H1 (cell line): ENCODE measurements around the gene ARHGAP35. TPM values are rescaled to one million over a fixed set of nuclear protein-coding genes. Genes with fewer than 3 reads are reported as not detected.

Experiments used
- CTCF ChIA-PET: fragments of 300-600 bp; sonication (Branson Sonifier 250); formaldehyde crosslinking; loops from one replicate; lab custom pipeline; 2021; ENCODE audit not compliant: partially characterized antibody; lab: Charles Lee
- POLR2A ChIA-PET: fragments of 300-600 bp; sonication (Branson Sonifier 250); formaldehyde crosslinking; loops from one replicate; lab custom pipeline; 2021; ENCODE audit warnings: inconsistent platforms; ENCODE audit not compliant: partially characterized antibody; lab: Charles Lee
- DNase-seq, 2 experiments: peaks; one replicate each; pipeline versions ENCODE4 v3.0.0 to v3.0.0-alpha.2; 2010 to 2022; ENCODE audit warnings: low spot score in 2 of 2, low read depth in 1 of 2, mixed read lengths in 1 of 2
- FAIRE-seq: peaks from 2 replicates; lab custom pipeline; 2011; peaks lifted over from hg19 to GRCh38; lab: Jason Lieb, UNC
- H2AFZ ChIP-seq: 2 replicates; pipeline ENCODE4 v1.8.1; 2012; ENCODE audit warnings: low read length, inconsistent platforms
- H2AK5ac ChIP-seq: 2 replicates; pipeline ENCODE4 v1.6.1; 2013; ENCODE audit warnings: low read depth, low read length
- H2BK120ac ChIP-seq: replicated peaks from 2 replicates; pipeline ENCODE3; 2013; ENCODE audit warnings: low read depth, low read length, inconsistent platforms
- H2BK12ac ChIP-seq: 2 replicates; pipeline ENCODE4 v1.6.1; 2013; ENCODE audit warnings: low read depth, low read length
- H2BK15ac ChIP-seq: 2 replicates; pipeline ENCODE4 v1.6.1; 2013; ENCODE audit warnings: low read length
- H2BK20ac ChIP-seq: 2 replicates; pipeline ENCODE4 v1.6.1; 2013; ENCODE audit warnings: low read length
- H2BK5ac ChIP-seq: 2 replicates; pipeline ENCODE4 v1.6.1; 2013; ENCODE audit warnings: low read depth, low read length
- H3K14ac ChIP-seq: 2 replicates; pipeline ENCODE4 v1.6.1; 2013; ENCODE audit warnings: inconsistent platforms; ENCODE audit not compliant: insufficient read length
- H3K18ac ChIP-seq: 2 replicates; pipeline ENCODE4 v1.6.1; 2013; ENCODE audit warnings: low read length; ENCODE audit errors: extremely low read depth
- H3K23ac ChIP-seq: 2 replicates; pipeline ENCODE4 v1.6.1; 2013; ENCODE audit warnings: inconsistent platforms; ENCODE audit not compliant: insufficient read length
- H3K23me2 ChIP-seq: 2 replicates; pipeline ENCODE4 v1.6.1; 2013; ENCODE audit warnings: low read depth, low read length
- H3K27ac ChIP-seq: 2 replicates; pipeline ENCODE4 v1.6.1; 2011; ENCODE audit warnings: low read depth, low read length, inconsistent platforms
- H3K27me3 ChIP-seq, 4 experiments: replicated peaks in 1 of 4; 1 replicate in 1 of 4; 2 replicates in 3 of 4; pipeline versions ENCODE4 v1.6.1 to v1.8.1; 2011 to 2013; ENCODE audit warnings: low read length in 3 of 4, mild to moderate bottlenecking in 3 of 4, inconsistent platforms in 2 of 4, mixed read lengths in 2 of 4, moderate library complexity in 1 of 4; ENCODE audit not compliant: control insufficient read depth in 3 of 4, insufficient read depth in 3 of 4; ENCODE audit errors: extremely low read depth in 1 of 4
- H3K36me3 ChIP-seq, 4 experiments: 2 replicates each; pipeline versions ENCODE4 v1.6.1 to v1.8.1; 2011 to 2013; ENCODE audit warnings: mild to moderate bottlenecking in 4 of 4, low read length in 3 of 4, moderate library complexity in 2 of 4, control low read depth in 1 of 4, inconsistent platforms in 1 of 4; ENCODE audit not compliant: insufficient read depth in 4 of 4, control insufficient read depth in 2 of 4
- H3K4ac ChIP-seq: replicated peaks from 2 replicates; pipeline ENCODE3; 2013; ENCODE audit warnings: low read length, low read depth, mixed read lengths, inconsistent platforms; ENCODE audit not compliant: insufficient read length
- H3K4me1 ChIP-seq, 4 experiments: replicated peaks in 1 of 4; 1 replicate in 1 of 4; 2 replicates in 3 of 4; pipeline versions ENCODE4 v1.6.1 to v1.8.1; 2011 to 2013; ENCODE audit warnings: low read length in 3 of 4, inconsistent platforms in 2 of 4, mixed read lengths in 1 of 4; ENCODE audit not compliant: insufficient read depth in 4 of 4, control insufficient read depth in 3 of 4
- H3K4me2 ChIP-seq, 2 experiments: 2 replicates each; pipeline versions ENCODE4 v1.6.1 to v1.8.1; 2011 to 2013; ENCODE audit warnings: low read depth in 2 of 2, low read length in 2 of 2, control low read depth in 1 of 2, inconsistent platforms in 1 of 2, mild to moderate bottlenecking in 1 of 2; ENCODE audit not compliant: insufficient read depth in 1 of 2
- H3K4me3 ChIP-seq, 4 experiments: fragments of 200-600, 300-600 bp in 1 of 4; sonication (generic), shearing (Covaris generic), sonication (Bioruptor Twin) in 1 of 4; 2 replicates each; pipeline versions ENCODE4 v1.5.1 to v1.8.1; 2011 to 2016; ENCODE audit warnings: low read length in 4 of 4, low read depth in 3 of 4, control low read depth in 2 of 4, inconsistent platforms in 2 of 4, mild to moderate bottlenecking in 2 of 4, mixed read lengths in 1 of 4, moderate library complexity in 1 of 4; ENCODE audit not compliant: insufficient read depth in 2 of 4; ENCODE audit errors: extremely low read depth in 1 of 4
- H3K56ac ChIP-seq: replicated peaks from 2 replicates; pipeline ENCODE3; 2013; ENCODE audit warnings: low read depth, mild to moderate bottlenecking, mixed read lengths, low read length, inconsistent platforms; ENCODE audit not compliant: insufficient read length
- H3K79me1 ChIP-seq: 2 replicates; pipeline ENCODE4 v1.6.1; 2013; ENCODE audit warnings: low read depth, low read length, control low read depth
- H3K79me2 ChIP-seq, 2 experiments: 2 replicates each; pipeline versions ENCODE4 v1.6.1 to v1.8.1; 2012 to 2013; ENCODE audit warnings: low read length in 2 of 2, mild to moderate bottlenecking in 2 of 2, inconsistent platforms in 1 of 2; ENCODE audit not compliant: insufficient read depth in 2 of 2, control insufficient read depth in 1 of 2
- H3K9ac ChIP-seq, 4 experiments: replicated peaks in 1 of 4; 1 replicate in 1 of 4; 2 replicates in 3 of 4; pipeline versions ENCODE4 v1.6.1 to v1.8.1; 2011 to 2013; ENCODE audit warnings: low read depth in 3 of 4, low read length in 3 of 4, control low read depth in 2 of 4, mild to moderate bottlenecking in 2 of 4, moderate library complexity in 2 of 4, inconsistent platforms in 1 of 4; ENCODE audit errors: extremely low read depth in 1 of 4
- H3K9me3 ChIP-seq, 2 experiments: 2 replicates each; pipeline versions ENCODE4 v1.6.1 to v1.8.1; 2012 to 2013; ENCODE audit warnings: mild to moderate bottlenecking in 2 of 2, moderate library complexity in 2 of 2, control low read depth in 1 of 2, inconsistent platforms in 1 of 2, low read depth in 1 of 2, low read length in 1 of 2, mixed read lengths in 1 of 2; ENCODE audit not compliant: insufficient read depth in 2 of 2
- H4K20me1 ChIP-seq, 2 experiments: replicated peaks in 1 of 2; 2 replicates each; pipeline versions ENCODE3 to v1.8.1; 2011 to 2013; ENCODE audit warnings: inconsistent platforms in 2 of 2, low read length in 2 of 2, mild to moderate bottlenecking in 1 of 2; ENCODE audit not compliant: insufficient read depth in 2 of 2, control insufficient read depth in 1 of 2
- H4K5ac ChIP-seq: 2 replicates; pipeline ENCODE4 v1.6.1; 2013; ENCODE audit warnings: low read length, low read depth, mixed read lengths, inconsistent platforms; ENCODE audit not compliant: insufficient read length
- H4K8ac ChIP-seq: 2 replicates; pipeline ENCODE4 v1.8.0; 2013; ENCODE audit warnings: mild to moderate bottlenecking, moderate library complexity, low read length, inconsistent platforms; ENCODE audit not compliant: insufficient read depth; ENCODE audit errors: extremely low read depth
- H4K91ac ChIP-seq: replicated peaks from 2 replicates; pipeline ENCODE3; 2013; ENCODE audit warnings: low read length, mixed read lengths, inconsistent platforms; ENCODE audit not compliant: insufficient read length
- ATF2 ChIP-seq: IDR thresholded peaks from 2 replicates; pipeline ENCODE4 v1.6.1; 2012; ENCODE audit warnings: low read length, inconsistent platforms
- BACH1 ChIP-seq: IDR thresholded peaks from 2 replicates; pipeline ENCODE4 v1.6.1; 2012; ENCODE audit warnings: low read length, improper control_type of control experiment
- FOSL1 ChIP-seq: IDR thresholded peaks from 2 replicates; pipeline ENCODE4 v1.6.1; 2011; ENCODE audit warnings: mild to moderate bottlenecking, low read depth, low read length, moderate library complexity; ENCODE audit not compliant: insufficient read depth
- GTF2F1 ChIP-seq: IDR thresholded peaks from 2 replicates; pipeline ENCODE4 v1.6.1; 2012; ENCODE audit warnings: low read depth, low read length, improper control_type of control experiment, borderline replicate concordance
- KDM1A ChIP-seq: fragments of 200-600, 300-600 bp; sonication (generic); IDR thresholded peaks from 2 replicates; pipeline ENCODE4 v1.7.1; 2016; ENCODE audit warnings: mild to moderate bottlenecking, low read length, borderline replicate concordance
- MAX ChIP-seq: IDR thresholded peaks from 2 replicates; pipeline ENCODE4 v1.6.1; 2012; ENCODE audit warnings: inconsistent platforms
- POU5F1 ChIP-seq: IDR thresholded peaks from 2 replicates; pipeline ENCODE4 v1.6.1; 2011; ENCODE audit warnings: low read depth, mild to moderate bottlenecking, low read length, moderate library complexity
- RBBP5 ChIP-seq: IDR thresholded peaks from 2 replicates; pipeline ENCODE4 v1.7.1; 2012; ENCODE audit warnings: low read depth, mild to moderate bottlenecking, inconsistent platforms, low read length, moderate library complexity, borderline replicate concordance
- TAF7 ChIP-seq: optimal IDR thresholded peaks from 2 replicates; pipeline ENCODE3; 2011; ENCODE audit warnings: low read depth, mild to moderate bottlenecking, inconsistent platforms, low read length, moderate library complexity, borderline replicate concordance
- TBP ChIP-seq: IDR thresholded peaks from 2 replicates; pipeline ENCODE4 v1.6.1; 2011; ENCODE audit warnings: low read depth, low read length, improper control_type of control experiment
- TEAD4 ChIP-seq: IDR thresholded peaks from 2 replicates; pipeline ENCODE4 v1.6.1; 2012; ENCODE audit warnings: low read depth, low read length, inconsistent platforms, mixed read lengths
- WGBS, 2 experiments: shearing (Covaris generic) in 1 of 2; methylation state at CpG; one replicate each; pipeline versions ENCODE4 v1.1.6 to v1.1.7; 2013 to 2015; ENCODE audit warnings: low lambda C conversion rate in 2 of 2, mixed read lengths in 2 of 2, inconsistent platforms in 1 of 2, low coverage in 1 of 2, missing lambda C conversion rate in 1 of 2; ENCODE audit not compliant: insufficient replicate concordance in 2 of 2, insufficient coverage in 1 of 2, insufficient read length in 1 of 2; ENCODE audit errors: extremely low coverage in 1 of 2, missing lambda C conversion rate in 1 of 2; 5-methylcytosine and 5-hydroxymethylcytosine counted together
- polyA plus RNA-seq, 7 experiments: library from polyadenylated mRNA; depleted of rRNA in 3 of 7; stranded (reverse) in 5 of 7; unstranded in 2 of 7; fragments of >200 nt in 5 of 7; fragments of 200-250 nt in 2 of 7; gene quantifications; 1 replicate in 5 of 7; 2 replicates in 1 of 7; 4 replicates in 1 of 7; pipeline versions ENCODE4 v1.2.1 to v1.2.3, GENCODE V29; 2011 to 2013; ENCODE audit warnings: missing spikeins in 2 of 7, mixed read lengths in 2 of 7
- total RNA-seq: library from RNA; stranded (reverse); fragmentation: NEBNext Ultra II Directional; extraction: Animal tissue kit (Norgen Biotek cat#: 25700); gene quantifications from 2 replicates; pipeline ENCODE4 v1.2.1, GENCODE V29; 2021

ARHGAP35 gene
- total and polyA plus RNA-seq, 2 of the 8 experiments (the other 6 are each of a cell fraction or from before 2014, with no cell fraction given), result 29.7 to 64.5 TPM

- Histone ChIP-seq H2BK5ac (no peak overlapping the region), H2BK120ac (no peak overlapping the region), H2BK12ac (no peak overlapping the region), H4K8ac (peak overlapping the region; percentile 22; the same call in 1 of the 2 replicates), H3K36me3 (peaks cover 7 to 28% (median 15%) of the 10 kb centered on the region in 4 experiments), H3K4me1 (no peaks in the 10 kb centered on the region), H3K79me2 (no peaks in the 10 kb centered on the region), H2AFZ (no peak overlapping the region), H3K23ac (no peak overlapping the region), H3K4me2 (no peak overlapping the region), H3K27me3 (no peaks in the 10 kb centered on the region), H3K4ac (no peak overlapping the region), H3K23me2 (no peaks in the 10 kb centered on the region), H3K14ac (no peak overlapping the region), H4K5ac (no peak overlapping the region), H4K20me1 (peaks cover 0 to 7% of the 10 kb centered on the region in 2 experiments), H3K27ac (no peak overlapping the region), H3K9ac (no peak overlapping the region), H3K9me3 (no peaks in the 10 kb centered on the region), H2BK15ac (no peak overlapping the region), H3K56ac (no peak overlapping the region), H2AK5ac (no peak overlapping the region), H3K4me3 (no peak overlapping the region), H3K18ac (no peak overlapping the region), H3K79me1 (0 out of 2 replicates have a peak, but pooled peaks cover 4% of the 10 kb centered on the region), H4K91ac (no peak overlapping the region), H2BK20ac (no peak overlapping the region)
- peak; percentile 19 for FAIRE-seq
- CTCF ChIA-PET, result interaction anchor here (0.6 to 3.3 kb wide), 42 partner anchors 10 to 676 kb away, joined by 3 to 44 read pairs (median 4); partner anchors contain the start of gene SLC1A5
- POLR2A ChIA-PET, result interaction anchor here (0.6 to 5.0 kb wide), 13 partner anchors 10 to 90 kb away, joined by 3 to 67 read pairs (median 4); partner anchors contain the start of genes AP2S1 and SLC1A5
- DNase-seq, result peak in 1 of 2 experiments; percentile 60
- 42% methylated on average over 13 of the region's 13 CpGs; no CpG with 5 or more reads in 1 of the 2 experiments for WGBS, 2 experiments
- TF ChIP-seq FOSL1 (no peak), KDM1A (peak; percentile 70; the same call in 1 of the 2 replicates), TBP (peak; percentile 12; the same call in 1 of the 2 replicates), RBBP5 (no peak), TEAD4 (peak; percentile 85), MAX (no peak), BACH1 (no peak), POU5F1 (no peak), GTF2F1 (no peak), ATF2 (0 out of 2 replicates have a peak, but pooled peaks have one; percentile 64), TAF7 (no peak)
These were observed 20.3 kb upstream of the ARHGAP35 start for GRCh38 chr19:46840498-46840942.
